GM12874 (cell line): ENCODE data around the gene GNG12.

ENCODE experiments used
- CTCF ChIP-seq: IDR thresholded peaks from 2 replicates; pipeline ENCODE4 v1.5.1; 2011; ENCODE audit warnings: low read depth, mild to moderate bottlenecking, control low read depth, low read length, moderate library complexity; ENCODE audit not compliant: insufficient read depth

The GNG12 gene

DNA sequence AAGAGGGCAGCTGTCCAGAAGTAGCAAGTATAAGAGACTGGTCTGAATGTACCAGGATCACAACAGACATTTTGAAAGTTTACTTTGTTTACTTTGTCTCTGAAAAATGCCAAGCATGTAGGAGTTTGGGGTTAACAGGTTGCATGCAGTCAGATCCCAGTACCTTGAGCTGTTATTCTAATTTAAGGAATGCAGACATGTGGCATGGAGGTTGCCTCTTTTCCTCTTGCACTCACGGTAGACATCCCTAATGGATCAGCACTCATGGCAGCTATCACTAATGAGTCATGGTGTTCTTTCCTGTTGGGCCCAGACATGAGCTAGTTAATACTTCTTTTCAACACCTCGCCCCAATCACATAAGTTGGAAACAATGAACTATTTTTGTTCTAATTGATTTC is 81.0 kb downstream of the GNG12 start:
- no peak for TF ChIP-seq CTCF

- no peak for TF ChIP-seq CTCF
These were observed 82.6 kb downstream of the GNG12 start for GRCh38 chr1:67750691-67751054.

DNA sequence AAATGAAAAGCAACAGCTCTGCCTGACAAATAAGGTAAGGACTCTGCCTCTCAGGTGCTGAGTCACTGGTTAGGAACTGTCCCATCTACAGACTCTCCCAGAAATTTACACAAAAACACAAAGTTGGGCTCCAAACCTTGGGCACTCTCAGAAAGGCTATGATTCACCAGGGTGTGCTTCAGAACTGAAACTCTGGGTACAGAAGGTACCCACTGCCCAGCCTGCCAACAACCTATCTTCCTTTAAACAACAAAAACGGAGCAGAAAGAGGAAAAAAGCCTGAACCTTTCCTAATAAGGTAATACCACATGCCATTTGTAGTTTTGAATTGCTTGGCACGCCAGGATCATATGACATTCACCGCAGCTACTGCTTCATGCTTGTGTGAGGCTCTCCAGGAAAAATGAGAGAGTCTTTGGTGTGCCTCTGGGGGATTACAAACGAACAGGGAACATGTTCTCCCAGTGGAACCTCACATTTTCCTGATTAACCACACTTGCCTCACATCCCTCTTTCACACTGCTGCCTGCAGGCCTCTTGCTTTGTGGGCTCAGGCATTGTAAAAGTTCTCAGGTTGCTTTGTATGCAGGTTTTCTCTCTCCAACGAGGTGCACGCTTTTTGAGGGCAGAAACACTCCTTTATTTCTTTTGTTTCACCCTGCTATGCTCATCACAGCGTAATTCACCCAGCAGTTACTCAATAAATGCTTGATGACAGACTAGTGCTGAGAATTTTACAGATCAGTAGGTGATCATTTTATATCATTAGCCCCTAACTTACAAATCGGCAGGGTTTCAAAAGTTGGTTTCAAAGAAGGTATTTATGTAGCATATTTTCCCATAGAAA is 83.2 kb downstream of the GNG12 start:
- no peak for TF ChIP-seq CTCF

DNA sequence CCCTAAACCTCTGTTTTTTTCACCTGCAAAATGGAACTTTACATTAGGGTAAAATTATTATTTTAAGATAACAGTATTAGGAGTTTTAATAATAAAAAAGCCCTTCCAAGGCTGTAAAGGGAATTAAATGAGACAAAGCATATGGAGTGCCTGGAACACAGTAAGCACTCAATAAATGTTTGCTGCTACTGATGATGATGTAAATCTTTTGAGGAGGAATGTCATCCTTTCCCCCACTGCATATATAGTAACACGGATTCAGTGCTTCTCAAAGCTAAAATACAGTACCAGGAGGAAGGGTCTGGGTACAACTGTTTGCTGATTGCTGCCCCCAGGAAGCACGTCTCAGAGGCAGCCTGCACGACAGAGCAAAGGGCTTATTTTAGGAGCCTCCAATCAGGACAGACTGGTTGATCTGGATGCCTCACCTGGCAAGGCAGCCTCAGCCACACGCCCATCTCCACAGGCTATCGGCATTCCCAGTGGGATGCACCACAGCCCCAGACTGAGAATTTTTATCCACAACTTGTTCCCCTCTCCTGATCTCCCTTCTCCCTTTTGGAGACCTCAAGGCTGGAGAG is 83.9 kb downstream of the GNG12 start:
- no peak for TF ChIP-seq CTCF

- TF ChIP-seq CTCF, result no peak
These were observed 84.6 kb downstream of the GNG12 start for GRCh38 chr1:67748630-67749029.

DNA sequence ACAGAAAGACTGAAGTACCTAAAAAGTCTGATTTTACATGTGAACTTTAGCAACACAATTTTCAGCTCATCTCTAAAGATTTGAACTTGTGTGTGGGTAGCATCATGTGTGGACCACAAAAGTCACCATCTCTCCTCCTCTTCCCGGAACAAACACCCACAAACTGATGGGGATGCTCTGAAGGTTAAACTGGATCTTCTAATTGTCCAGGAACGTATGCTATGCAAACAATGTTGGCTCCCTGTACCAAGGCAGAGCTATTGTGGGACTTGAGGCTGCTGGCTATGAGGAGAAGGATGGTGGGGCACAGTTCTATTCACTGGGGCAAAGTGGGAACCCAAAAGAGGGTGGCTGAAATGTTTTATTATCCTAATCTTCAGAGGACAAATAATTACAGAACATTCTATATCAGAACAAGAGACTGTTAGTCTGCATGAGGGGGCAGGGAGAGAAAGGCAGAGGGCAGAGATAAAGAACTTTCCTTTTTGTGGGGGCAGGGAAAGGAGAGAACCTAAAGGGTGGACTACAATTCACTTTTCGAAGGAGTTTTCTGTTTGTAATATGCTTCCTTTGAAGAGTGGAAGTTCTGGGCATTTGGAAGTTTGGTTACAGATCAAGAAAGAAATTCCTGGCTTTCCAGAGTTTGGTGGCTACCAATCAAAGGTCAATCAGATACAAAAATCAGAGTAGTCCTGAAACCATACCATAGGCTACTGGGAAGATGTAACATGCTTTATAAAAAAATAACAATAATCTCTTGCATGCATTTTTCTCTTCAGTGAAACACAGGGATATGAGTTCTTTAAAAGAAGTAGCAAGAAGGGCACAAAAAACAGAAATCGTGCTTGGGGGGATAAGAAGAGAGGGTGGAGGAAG is 85.4 kb downstream of the GNG12 start:
- TF ChIP-seq CTCF, result no peak
